NCI-H446 treated with DMSO at 0.1 percent for 48 hours (cell line): ENCODE measurements around the gene ZNF25.
"Not testable (repeated sequence)": the region's sequence is repeated elsewhere in the genome, so short reads cannot be mapped to it uniquely, and the experiment has no call there.

Experiments used
- DNase-seq: peaks from one replicate; lab custom pipeline; 2025; lab: John Stamatoyannopoulos, UW

ZNF25 gene

GRCh38 chr10:37976091-37976879, at the start of gene ZNF25:
Gene ZNF25 (minus strand): TSS chr10:37976647. CDS start chr10:37971722, 4,925 bp downstream.
- peak; percentile 97 for DNase-seq

DNA sequence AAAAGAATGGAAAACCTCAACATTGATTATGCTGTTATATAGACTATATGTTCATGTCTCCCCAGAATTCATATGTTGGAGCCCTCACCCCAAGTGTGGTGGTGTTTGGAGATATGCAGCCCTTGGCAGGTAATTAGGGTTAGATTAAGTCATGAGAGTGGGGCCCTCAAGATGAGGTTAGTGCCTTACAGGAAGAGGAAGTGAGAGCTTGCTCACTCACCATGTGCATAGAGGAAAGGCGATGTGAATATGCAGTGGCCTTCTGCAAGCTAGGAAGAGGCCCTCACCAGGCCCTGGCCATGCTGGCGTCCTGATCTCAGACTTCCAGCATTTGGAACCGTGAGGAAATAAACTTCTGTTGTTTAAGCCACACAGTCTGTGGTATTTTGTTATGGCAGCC, 48.8 kb upstream of the ZNF25 start:
- DNase-seq, result no peak

- DNase-seq, result not testable (repeated sequence)
Observed at GRCh38 chr10:38019124-38019523, 42.7 kb upstream of the ZNF25 start.

DNA sequence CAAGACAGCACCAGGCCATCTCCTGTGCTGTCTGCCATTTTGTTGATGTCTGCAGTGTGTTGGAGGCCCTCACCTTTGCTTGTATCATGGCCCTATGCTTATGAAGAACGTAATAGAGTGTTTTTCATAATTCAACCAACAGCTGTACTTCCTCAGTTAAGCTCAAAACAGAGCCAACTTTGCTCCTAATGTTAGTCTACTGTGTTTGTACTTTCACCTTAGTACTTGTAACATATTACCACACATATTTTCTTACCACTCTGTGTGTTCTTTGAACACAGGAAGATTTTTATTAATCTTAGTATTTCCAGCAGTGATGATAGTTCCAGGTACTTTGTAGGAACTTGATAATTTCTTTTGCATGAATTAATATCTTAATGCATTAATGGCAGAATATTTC, 39.9 kb upstream of the ZNF25 start:
- DNase-seq, result no peak

- DNase-seq, result peak; percentile 70
Observed at GRCh38 chr10:38010119-38010903, 33.9 kb upstream of the ZNF25 start, which contains the start of gene ZNF33A. Gene ZNF33A (plus strand): TSS chr10:38010675. CDS start chr10:38012342, 1,667 bp downstream.

DNA sequence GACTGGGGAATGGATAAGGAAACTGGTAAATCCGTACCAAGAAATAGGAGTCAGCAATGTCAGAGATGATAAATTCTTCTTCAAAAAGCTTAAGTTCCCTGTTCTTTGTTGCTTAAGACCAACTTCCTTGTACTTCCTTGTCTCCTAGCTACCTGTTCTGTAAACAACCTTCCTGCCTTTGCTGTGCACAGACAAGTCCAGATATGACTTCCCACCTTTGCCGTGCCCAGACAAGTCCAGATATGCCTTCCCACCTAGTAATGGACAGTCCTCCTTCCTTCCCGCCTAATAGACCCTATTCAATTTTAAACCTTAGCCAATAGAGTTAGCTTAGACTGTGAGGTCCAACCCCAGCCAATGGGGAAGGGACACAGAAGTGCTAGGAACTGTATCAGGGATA, 31.5 kb upstream of the ZNF25 start:
- no peak for DNase-seq

- DNase-seq, result no peak
Observed at GRCh38 chr10:38007551-38007950, 31.1 kb upstream of the ZNF25 start.

DNA sequence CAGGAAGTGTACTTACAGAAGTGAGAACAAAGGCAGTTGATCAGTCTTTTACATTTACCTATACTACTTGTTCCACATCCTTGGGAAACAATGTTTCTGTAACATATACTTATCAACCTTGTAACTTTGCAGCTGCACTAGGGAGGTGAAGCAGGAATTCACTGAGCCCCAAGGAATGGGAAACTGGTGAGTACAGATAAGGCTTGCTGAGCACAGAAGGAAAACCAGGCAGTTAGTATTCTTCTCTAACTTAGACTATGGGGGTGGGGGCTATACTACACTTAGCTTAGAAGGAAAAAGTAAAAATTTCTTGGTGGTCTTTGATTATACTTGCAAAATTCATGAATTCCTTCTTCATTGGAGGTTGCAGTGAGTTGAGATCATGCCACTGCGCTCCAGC, 27.1 kb upstream of the ZNF25 start:
- DNase-seq, result no peak

DNA sequence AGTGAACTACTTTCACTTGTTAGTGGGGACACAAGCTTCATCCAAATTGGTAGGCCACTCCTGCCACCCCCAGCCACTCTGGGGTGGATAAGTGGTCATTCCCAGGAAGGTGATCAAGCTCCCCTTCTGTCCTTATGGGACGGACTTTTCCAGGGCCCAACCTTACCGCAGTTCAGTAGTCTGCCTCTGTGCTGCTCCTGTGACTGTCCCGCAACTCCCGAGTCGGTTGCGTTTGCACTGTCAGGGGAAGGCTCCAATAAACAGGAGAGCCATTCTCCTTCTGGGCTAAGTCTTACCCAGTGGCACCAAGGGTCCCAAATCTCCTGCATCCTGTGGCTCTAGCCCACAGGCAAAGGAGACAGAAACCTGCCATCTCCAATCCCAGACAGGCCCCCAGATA, 26.6 kb upstream of the ZNF25 start:
- no peak for DNase-seq

DNA sequence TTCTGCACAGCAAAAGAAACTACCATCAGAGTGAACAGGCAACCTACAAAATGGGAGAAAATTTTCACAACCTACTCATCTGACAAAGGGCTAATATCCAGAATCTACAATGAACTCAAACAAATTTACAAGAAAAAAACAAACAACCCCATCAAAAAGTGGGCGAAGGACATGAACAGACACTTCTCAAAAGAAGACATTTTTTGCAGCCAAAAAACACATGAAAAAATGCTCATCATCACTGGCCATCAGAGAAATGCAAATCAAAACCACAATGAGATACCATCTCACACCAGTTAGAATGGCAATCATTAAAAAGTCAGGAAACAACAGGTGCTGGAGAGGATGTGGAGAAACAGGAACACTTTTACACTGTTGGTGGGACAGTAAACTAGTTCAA, 24.0 kb upstream of the ZNF25 start:
- DNase-seq, result not testable (repeated sequence)

DNA sequence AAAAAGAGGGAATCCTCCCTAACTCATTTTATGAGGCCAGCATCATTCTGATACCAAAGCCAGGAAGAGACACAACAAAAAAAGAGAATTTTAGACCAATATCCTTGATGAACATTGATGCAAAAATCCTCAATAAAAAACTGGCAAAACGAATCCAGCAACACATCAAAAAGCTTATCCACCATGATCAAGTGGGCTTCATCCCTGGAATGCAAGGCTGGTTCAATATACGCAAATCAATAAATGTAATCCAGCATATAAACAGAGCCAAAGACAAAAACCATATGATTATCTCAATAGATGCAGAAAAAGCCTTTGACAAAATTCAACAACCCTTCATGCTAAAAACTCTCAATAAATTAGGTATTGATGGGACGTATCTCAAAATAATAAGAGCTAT, 22.5 kb upstream of the ZNF25 start:
- DNase-seq, result not testable (repeated sequence)

GRCh38 chr10:37992083-37992482, 15.6 kb upstream of the ZNF25 start:
- DNase-seq, result no peak

DNA sequence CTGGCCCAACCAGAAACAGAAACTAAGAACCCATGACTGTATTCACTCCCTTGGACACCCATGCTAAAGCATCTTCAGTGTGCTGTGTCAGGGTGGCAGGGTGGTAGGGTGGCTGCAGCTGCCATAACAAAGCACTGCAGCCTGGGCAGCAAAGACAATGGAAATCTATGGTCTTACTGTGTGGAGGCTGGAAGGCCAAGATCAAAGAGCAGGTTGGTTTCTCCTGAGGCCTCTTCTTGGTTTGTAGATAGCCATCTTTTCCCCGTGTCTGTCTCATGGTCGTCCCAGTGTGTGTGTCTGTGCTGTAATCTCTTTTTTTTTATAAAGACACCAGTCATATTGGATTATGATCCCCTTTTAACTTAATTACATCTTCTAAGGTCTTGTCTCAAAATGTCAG, 15.2 kb upstream of the ZNF25 start:
- no peak for DNase-seq

GRCh38 chr10:37976880-37977203, 395 bp upstream of the ZNF25 start:
- DNase-seq, result no peak

DNA sequence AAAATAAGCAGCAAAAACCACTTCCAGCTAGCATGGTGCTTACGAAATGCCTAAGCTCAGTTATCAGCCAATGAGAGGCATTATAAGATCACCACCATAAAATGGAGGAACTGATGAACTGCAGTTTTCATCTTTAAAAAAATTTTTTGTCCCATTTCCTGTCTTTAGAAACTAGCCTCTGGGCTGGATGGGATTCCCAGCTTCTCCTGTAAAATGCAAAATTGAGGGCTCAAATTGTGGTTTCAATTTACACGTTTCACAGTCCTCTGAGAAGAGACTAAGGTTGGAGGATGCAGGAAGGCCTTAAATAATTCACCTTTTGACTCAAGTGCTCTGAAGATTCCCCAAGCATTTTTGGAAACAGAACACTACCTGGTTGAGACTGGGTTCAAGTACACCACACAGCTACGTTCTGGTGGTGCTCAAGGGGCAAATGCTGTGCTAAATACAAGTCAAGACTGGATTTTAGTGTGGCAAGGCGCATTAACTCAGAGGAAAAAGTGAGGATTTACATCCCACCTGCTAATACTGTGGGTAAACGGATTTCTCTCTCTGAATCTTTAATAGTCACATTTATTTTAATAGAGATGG, 951 bp downstream of the ZNF25 start:
- DNase-seq, result no peak

- no peak for DNase-seq
Observed at GRCh38 chr10:37972396-37972795, 4.1 kb downstream of the ZNF25 start.

- DNase-seq, result no peak
Observed at GRCh38 chr10:37965006-37965405, 11.4 kb downstream of the ZNF25 start.

DNA sequence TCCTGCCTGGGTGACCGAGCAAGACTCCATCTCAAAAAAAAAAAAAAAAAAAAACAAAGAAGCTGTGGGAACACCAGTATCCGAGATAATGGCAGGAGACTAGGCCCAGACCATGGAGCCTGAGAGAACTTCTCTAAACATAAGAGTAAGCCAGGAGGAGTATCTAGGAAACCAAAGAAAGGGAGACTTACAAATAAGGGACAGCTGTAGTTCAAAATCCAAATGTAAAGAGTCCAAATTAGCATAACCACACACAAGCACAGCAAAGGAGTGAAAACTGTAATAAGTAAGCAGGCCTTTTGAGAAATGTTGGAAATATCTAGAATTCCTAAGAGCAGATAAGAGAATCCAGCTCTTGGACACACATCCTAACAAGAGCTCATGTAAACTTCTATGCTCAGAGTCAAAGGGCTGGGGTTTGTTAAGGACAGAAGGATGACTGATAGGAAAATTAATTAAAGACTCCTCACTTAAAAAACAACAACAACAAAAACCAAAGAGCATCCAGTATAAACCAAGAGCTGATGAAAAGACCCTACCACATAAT, 15.8 kb downstream of the ZNF25 start:
- DNase-seq, result no peak

DNA sequence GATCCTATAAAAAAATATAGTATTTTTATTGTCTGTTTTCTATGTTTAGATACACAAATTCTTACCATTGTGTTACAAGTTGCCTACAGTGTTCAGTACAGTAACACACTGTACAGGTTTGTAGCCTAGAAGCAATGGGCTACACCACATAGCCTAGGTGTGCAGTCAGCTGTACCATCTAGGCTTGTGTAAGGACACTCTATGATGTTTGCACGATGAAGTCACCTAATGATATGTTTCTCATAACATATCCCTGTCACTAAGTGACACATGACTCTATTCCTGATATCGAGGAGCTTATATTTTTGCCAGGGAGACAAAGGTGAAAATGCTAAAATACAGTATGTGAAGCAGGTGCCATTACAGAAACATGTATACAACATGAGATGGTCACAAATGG, 18.6 kb downstream of the ZNF25 start:
- no peak for DNase-seq

DNA sequence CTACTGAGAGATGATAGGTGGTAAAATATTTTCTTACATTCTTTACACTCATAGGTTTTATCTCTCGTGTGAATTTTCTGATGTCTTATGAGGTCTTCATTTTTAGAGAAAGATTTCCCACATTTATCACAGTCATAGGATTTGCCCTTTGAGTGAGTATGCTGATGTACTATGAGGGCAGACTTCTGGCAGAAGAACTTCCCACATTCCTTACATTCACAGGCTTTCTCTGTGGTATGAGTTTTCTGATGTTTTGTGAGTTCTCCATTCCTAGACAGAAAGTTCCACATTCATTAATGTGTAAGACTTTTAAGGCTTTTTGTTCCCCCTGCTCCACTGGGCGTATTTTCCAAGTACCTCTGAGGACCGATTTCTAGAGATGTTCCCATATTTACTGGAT, 23.5 kb downstream of the ZNF25 start:
- no peak for DNase-seq

GRCh38 chr10:37952043-37952755, 24.2 kb downstream of the ZNF25 start:
- DNase-seq, result no peak

- DNase-seq, result no peak
Observed at GRCh38 chr10:37948210-37948609, 28.2 kb downstream of the ZNF25 start.
